Measurements from ENCODE around the gene INPP4B.

GRCh38 chr4:142265946-142266345 is 580.2 kb downstream of the INPP4B start:
- no peak for TF ChIP-seq POLR2A (IDR thresholded peaks at IDR 0.05)
- TF ChIP-seq CTCF (IDR thresholded peaks at IDR 0.05): no peak

Data from uterus (tissue), 2 donors.